NCI-H2196 (cell line): ENCODE results near the gene P2RY12.

Experiments
- DNase-seq: peaks from one replicate; lab custom pipeline; 2025; ENCODE audit not compliant: unreplicated experiment; lab: John Stamatoyannopoulos, UW

The P2RY12 gene

GRCh38 chr3:151384741-151385174, at the start of gene P2RY12:
Gene P2RY12, minus strand, starts transcription at chr3:151384753. Its CDS starts 45,908 bp downstream, at chr3:151338845.
- DNase-seq: no peak

DNA sequence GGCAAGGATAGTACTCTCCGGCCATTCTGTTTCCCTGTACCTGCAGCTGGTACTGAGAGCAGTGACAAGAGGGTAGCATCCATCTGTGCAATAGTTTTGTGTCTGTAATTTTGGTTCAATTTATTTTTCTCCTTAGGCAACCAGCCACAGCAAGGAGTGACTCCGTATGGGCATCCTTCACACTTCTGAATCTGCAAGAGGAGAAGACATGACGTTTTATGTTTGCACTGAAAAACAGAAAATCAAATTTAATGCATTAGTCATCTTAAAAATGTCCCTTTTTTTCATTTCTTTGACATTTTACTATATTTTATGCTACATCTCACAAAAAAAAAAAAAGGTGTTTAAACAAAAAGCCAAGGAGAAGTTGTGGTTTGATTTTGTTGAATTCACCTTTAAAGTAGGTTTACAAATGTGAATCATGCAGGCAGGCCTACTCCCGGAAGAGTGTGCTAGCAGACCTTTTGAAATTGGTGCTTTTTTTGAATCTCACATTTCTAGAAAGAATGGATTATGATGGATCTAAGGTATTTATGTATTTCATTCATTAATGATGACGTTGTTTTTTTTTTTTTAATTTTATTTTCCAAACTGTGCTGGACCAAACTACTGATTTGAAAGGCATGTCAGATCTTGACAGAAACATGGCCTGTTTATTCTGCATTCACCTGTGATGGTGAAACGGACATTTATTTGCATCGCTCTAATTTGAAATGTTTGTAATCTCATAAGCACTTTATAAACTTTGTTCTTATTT, 48.2 kb upstream of the P2RY12 start:
- no peak for DNase-seq

GRCh38 chr3:151431940-151432339, 47.4 kb upstream of the P2RY12 start:
- no peak for DNase-seq

DNA sequence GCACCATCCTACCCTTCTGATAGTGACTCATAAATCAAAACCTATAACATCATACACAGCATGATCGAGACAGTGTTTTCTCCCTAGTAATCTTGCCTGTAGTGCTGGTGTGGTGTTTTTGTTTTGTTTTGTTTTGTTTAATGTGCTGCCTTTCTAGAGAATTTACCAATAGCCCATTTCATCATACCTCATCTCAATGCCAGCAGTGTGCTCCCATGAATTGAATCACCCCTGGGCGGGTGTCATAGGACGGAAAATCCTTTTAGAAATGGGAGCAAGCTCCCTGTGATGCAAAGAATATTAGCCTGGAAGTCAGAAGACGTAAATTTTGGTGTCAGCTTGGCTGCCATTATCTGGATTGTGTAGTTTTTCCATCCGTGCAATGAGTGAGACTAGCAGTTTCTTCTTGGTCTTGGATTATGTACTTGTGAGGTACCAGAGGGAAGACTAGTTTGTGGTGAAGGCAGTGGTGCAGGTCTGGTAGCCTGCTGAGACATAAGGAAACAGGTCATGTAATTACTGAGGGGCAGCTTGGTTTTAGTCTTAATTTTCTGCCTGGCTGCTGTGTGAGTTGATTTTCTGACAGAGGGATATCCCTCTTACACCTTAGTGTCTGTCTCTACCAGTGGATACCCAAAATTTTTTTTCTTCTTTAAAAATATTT, 46.4 kb upstream of the P2RY12 start:
- no peak for DNase-seq

GRCh38 chr3:151428386-151428785, 43.8 kb upstream of the P2RY12 start:
- DNase-seq: no peak

DNA sequence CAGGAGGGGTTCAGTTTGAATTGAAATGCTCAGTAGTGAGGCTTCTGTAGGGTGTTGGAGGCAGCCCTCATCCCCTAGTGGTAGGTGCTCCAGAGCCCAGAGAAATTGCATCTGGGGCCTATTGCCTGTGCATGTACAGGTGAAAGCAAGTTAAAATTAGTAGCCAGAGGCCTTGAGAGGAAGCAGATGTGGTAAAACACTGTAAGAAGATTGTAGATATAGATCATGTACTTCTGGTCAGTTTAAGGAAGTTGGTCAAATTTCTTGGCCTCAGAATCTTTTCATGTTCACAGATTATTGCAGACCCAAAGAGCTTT, 41.7 kb upstream of the P2RY12 start:
- DNase-seq: no peak

DNA sequence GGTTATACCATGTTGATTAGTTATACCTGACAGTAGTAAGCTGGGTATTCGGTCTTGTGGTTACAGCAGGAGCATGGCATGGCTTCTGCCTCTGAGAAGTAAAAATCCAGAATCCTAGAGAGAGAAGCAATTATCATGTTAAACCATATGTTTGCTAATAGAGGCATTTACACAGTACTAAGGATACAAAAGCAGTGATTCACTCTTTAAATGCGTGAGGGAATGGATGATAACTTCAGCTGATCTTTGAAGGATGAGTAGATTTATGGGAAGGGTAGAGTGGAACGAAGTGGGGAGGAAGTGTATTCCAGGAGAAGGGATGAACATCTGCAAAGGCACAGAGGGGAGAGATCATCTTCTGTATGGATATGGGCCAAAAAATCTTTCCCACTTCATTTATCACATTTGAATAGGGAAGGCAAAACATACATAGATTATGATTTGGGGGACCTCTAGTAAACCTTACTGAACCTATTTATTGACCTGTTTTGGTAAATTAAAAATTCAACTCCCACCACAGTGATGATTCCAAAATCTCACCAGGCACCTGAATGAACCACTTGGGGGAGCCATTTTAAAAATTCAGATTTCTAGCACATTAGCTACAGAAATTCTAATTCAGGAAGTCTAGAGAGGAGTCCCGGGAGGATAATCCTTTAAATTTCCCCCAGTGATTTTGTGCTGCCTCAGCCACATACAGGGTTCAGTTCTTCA, 41.2 kb upstream of the P2RY12 start:
- DNase-seq: no peak

DNA sequence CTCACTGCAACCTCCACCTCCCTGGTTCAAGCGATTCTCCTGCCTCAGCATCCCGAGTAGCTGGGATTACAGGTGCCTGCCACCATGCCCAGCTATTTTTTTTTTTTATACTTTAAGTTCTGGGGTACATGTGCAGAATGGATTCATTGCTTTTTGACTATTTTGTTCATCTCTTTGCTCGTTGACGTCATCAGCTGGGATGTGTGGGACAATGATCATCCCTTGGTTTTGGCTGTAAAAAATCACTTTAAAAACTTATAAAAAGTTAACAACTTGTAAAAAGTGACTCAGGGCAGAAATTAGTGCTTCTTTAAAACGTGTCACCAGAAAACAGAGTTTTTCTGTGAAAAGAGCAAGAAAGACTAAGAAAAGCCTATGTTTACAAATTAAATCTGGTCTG, 38.5 kb upstream of the P2RY12 start:
- DNase-seq: no peak

DNA sequence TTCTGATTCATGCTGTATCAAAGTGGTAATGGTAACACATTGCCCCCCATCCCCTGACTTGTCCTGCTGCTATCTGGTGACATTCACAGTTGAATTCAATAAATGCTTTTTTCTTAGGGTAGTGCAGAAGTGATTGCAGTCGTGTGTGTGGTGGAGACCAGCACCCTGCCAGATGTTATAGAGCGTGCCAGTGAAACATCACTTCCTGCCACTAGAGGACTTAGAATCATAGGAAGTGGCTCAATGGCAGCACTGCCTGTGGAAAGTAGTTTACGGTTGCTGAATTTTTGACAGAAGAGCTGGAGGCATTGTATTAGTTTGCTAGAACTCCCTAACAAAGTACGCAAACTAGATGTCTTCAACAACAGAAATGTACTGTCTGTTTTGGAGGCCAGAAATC, 37.4 kb upstream of the P2RY12 start:
- DNase-seq: no peak

DNA sequence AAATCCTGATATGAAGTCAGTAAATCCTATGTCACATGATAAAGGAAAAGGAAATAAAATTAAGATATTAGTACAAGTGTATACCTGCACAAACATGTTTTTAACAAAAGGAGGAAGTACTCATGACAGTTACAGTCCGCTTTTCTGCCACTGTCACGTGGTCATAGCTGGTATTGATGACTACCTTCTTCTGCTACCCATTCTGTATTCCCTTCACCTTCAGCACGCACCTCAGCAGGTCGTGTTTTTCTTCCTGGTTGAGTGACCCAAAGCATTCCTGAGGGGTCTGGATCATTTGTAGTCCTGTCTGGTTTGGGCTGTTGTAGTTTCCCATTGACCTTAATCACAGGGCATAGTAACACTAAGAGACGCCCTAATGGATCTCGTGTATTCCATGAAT, 35.3 kb upstream of the P2RY12 start:
- no peak for DNase-seq

DNA sequence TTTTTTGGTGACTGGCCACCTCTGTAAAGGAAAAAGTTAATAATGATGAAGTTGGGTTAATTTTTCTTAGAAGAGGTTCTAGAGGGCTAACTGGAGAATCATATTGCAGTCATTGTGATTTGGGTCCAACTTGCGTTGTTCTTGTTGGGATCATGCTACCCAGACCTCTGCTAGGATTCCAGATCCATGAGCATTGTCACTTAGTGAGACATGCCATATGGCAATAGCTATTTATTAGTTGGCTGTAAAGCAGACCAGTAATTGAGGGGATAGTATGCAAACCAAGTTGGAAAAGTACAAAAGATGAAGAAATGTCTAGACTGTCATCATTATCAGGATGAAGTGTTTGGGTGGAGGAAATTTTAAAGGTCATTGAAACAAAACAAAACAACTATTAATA, 30.7 kb upstream of the P2RY12 start:
- no peak for DNase-seq

DNA sequence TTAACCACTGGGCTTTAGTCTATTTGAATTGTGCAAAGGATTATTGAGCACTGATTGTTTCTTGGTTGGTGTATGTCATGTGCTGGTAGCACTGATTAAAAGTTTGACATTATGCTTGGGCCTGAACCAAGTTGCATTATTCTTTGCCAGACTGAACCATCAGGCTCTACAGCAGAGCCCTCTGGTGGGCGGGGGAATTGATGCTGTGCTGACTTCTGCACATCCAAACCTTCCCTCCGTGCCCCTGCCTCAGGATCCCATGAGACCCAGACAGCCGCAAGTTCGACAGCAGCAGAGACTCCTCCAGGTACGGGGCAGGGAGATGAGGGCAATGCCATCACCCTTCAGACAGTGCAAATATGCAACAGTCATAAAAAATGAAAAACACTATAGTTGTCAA, 28.4 kb upstream of the P2RY12 start:
- no peak for DNase-seq

DNA sequence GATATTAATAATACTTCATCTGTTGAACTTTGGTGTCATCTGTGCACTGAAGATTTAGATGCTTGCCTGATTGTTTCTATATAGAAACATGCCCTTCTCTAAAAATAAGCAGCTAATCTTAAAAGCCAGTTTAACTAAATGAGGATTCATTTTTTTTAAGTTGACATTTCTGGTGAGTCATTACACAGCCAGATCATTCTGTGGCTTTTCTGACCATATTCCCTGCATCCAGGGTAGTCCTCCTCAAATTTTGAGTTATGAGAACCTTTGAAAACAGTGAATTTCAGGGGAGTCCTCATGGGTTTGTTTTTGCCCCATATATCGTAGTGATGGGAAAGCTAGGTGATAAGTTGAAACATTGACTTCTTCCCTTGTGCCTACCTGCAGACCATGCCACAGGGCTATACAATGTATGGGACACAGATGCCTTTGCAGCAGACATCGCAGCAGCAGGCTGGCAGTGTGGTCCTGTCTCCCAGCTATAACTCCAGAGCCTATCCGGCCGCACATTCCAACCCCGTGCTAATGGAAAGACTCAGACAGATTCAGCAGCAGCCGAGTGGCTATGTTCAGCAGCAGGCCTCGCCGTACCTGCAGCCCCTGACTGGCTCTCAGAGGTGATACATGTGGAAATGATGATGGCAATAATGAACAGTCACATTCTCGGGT, 26.5 kb upstream of the P2RY12 start:
- no peak for DNase-seq

- no peak for DNase-seq
Observed at GRCh38 chr3:151407928-151408327, 23.4 kb upstream of the P2RY12 start.

GRCh38 chr3:151404316-151404715, 19.8 kb upstream of the P2RY12 start:
- no peak for DNase-seq

- DNase-seq: no peak
Observed at GRCh38 chr3:151403246-151403645, 18.7 kb upstream of the P2RY12 start.

GRCh38 chr3:151402349-151402748, 17.8 kb upstream of the P2RY12 start:
- DNase-seq: no peak

GRCh38 chr3:151400341-151400740, 15.8 kb upstream of the P2RY12 start:
- DNase-seq: no peak

DNA sequence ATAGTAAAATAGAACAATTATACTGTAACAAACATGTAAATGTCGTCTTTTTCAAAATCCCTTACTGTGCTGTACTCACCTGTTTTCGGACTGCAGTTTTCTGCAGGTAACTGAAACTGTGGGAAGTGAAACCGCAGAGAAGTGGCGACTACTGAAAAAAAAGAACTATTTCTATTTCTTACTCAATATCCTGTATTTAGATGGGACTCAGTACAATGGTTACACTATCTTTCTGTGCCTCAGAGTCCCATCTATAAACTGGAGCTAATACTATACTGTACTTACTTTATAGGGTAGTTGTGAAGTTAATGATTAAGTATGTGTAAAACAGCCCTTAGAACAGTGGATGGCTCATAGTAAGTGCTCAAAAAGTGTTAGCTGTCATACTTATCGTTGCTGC, 14.3 kb upstream of the P2RY12 start:
- DNase-seq: no peak

DNA sequence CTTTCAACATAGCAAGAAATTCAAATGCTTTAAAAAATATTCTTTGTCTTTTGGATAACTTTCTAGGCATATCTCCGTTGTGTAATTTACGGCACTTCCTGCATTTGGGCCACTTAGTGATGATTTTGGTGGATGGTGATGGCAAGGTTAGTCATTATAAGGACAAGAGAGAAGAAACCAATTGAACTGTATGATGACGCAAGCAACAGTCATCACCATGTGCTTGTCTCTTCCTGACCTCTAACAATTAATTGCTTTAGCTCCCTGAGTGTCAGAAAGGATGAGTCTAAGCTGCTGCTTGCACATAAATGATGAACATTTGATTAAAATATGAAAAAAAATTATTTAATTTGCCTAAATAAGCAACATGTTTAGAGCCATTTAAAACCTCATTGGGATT, 11.3 kb upstream of the P2RY12 start:
- DNase-seq: no peak

DNA sequence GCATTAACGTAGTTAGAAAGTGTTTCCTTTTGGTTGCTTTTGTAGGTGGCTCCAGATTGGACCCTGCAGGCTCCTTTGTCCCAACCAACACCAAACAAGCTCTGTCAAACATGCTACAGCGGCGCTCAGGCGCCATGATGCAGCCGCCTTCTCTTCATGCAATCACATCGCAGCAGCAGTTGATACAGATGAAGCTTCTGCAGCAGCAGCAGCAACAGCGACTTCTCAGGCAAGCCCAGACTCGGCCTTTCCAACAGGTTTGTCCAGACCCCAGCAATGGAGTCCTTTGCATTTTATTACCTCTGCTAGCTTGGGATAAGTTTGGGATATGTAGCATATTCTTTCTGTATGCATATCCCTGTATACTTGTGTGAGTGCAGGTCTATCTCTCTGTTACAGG, 10.1 kb upstream of the P2RY12 start:
- no peak for DNase-seq

GRCh38 chr3:151393941-151394340, 9.4 kb upstream of the P2RY12 start:
- DNase-seq: no peak
